CD8-positive, alpha-beta memory T cell (primary cell): ENCODE measurements around the gene SGPP1. TPM values are rescaled to one million over a fixed set of nuclear protein-coding genes. Genes with fewer than 3 reads are reported as not detected.

Experiments
- CTCF ChIA-PET: fragments of 350-600 bp; sonication (Branson Sonifier 250); formaldehyde crosslinking; loops from one replicate; lab custom pipeline; 2021; ENCODE audit warnings: antibody characterized with exemption; lab: Charles Lee
- POLR2A ChIA-PET: fragments of 350-600 bp; sonication (Branson Sonifier 250); formaldehyde crosslinking; loops from one replicate; lab custom pipeline; 2021; ENCODE audit warnings: antibody characterized with exemption; lab: Charles Lee
- DNase-seq, 5 donors: peaks; one replicate each; pipeline versions ENCODE4 v3.0.0 to v3.0.0-alpha.2; 2020 to 2022; ENCODE audit warnings: mixed read lengths in 1 of 5
- H3K27ac ChIP-seq: one replicate; pipeline ENCODE4 v1.7.0; 2013; ENCODE audit warnings: low read depth, mild to moderate bottlenecking, low read length, moderate library complexity
- H3K27me3 ChIP-seq: 2 replicates; pipeline ENCODE4 v1.7.0; 2013; ENCODE audit warnings: low read length, mild to moderate bottlenecking; ENCODE audit not compliant: insufficient read depth, poor library complexity, severe bottlenecking
- H3K36me3 ChIP-seq: 2 replicates; pipeline ENCODE4 v1.7.0; 2013; ENCODE audit warnings: mild to moderate bottlenecking, low read length, moderate library complexity; ENCODE audit not compliant: insufficient read depth
- H3K4me1 ChIP-seq: 2 replicates; pipeline ENCODE4 v1.7.0; 2013; ENCODE audit warnings: mild to moderate bottlenecking, low read length, moderate library complexity; ENCODE audit not compliant: insufficient read depth
- H3K4me3 ChIP-seq: 2 replicates; pipeline ENCODE4 v1.7.0; 2013; ENCODE audit warnings: mild to moderate bottlenecking, low read length
- H3K9me3 ChIP-seq: 2 replicates; pipeline ENCODE4 v1.7.0; 2013; ENCODE audit warnings: mild to moderate bottlenecking, low read length
- H3K27ac Mint-ChIP-seq, 8 donors: one replicate each; pipeline ENCODE4 v1.8.0; 2020 to 2021; ENCODE audit warnings: mixed read lengths in 8 of 8, mild to moderate bottlenecking in 6 of 8, inconsistent platforms in 3 of 8, moderate library complexity in 3 of 8
- H3K27me3 Mint-ChIP-seq, 2 donors: one replicate each; pipeline ENCODE4 v1.8.0; 2020 to 2021; ENCODE audit warnings: mixed read lengths in 2 of 2, mild to moderate bottlenecking in 1 of 2, moderate library complexity in 1 of 2
- H3K36me3 Mint-ChIP-seq, 3 donors: one replicate each; pipeline ENCODE4 v1.8.0; 2020 to 2021; ENCODE audit warnings: mixed read lengths in 3 of 3, inconsistent platforms in 1 of 3, mild to moderate bottlenecking in 1 of 3
- H3K4me1 Mint-ChIP-seq, 3 donors: one replicate each; pipeline ENCODE4 v1.8.0; 2020 to 2021; ENCODE audit warnings: mixed read lengths in 3 of 3, inconsistent platforms in 1 of 3, mild to moderate bottlenecking in 1 of 3
- H3K4me3 Mint-ChIP-seq, 7 donors: one replicate each; pipeline ENCODE4 v1.8.0; 2020 to 2021; ENCODE audit warnings: mixed read lengths in 7 of 7, mild to moderate bottlenecking in 6 of 7, moderate library complexity in 4 of 7, inconsistent platforms in 2 of 7
- H3K9me3 Mint-ChIP-seq, 5 donors: one replicate each; pipeline ENCODE4 v1.8.0; 2020 to 2022; ENCODE audit warnings: mixed read lengths in 5 of 5, mild to moderate bottlenecking in 3 of 5, moderate library complexity in 2 of 5, inconsistent platforms in 1 of 5
- polyA plus RNA-seq: library from polyadenylated mRNA; unstranded; fragments of 300-500 nt; fragmentation: Illumina TruSeq; gene quantifications from one replicate; pipeline ENCODE4 v1.2.3, GENCODE V29; 2021
- total RNA-seq, 2 experiments: library from RNA; stranded (reverse); gene quantifications; one replicate each; pipeline ENCODE4 v1.2.3, GENCODE V29; 2021

SGPP1 gene
- total and polyA plus RNA-seq, 3 experiments from 2014 or later, result 12.4 to 15.1 (median 13.9) TPM

DNA sequence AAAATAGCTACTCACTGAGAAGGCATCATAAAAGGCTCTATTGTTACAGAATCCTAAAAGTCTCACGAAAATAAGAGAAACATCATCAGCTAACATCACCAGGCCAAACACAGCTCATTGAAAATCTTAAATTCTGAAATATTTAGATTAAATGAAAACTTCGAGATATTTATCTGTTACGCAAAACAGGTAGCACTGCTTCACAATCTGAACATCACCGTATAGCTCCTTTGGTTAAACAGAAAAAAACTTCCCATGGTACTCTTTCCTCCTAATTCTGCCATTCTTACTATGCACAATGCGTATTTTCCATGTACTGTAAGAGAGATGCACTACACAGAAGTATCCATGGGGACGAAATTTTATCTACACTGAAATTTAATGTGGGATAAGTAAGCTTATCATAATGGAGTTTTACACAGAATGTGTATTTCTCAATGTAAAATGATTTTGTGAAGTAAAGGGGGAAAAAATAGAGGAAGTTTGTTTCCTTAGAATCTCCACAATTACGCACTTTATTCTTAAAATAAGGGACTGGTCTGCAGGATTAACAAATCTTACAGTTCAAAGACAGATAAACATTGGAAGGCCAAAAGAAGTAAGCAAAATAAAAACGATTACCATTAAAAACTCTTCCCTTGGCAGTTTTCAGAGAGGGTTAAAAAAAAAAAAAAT is 1.9 kb downstream of the SGPP1 start:
- H3K27me3 ChIP-seq, result no peaks in the 10 kb centered on the region
- H3K9me3 ChIP-seq, result no peaks in the 10 kb centered on the region
- Mint-ChIP-seq H3K27ac (peak overlapping the region in 5 of 8 donors; percentile 32 to 97 (median 55)), H3K36me3 (peaks cover 0 to 11% (median 2%) of the 10 kb centered on the region in 3 donors), H3K9me3 (no peaks in the 10 kb centered on the region), H3K27me3 (peaks cover 0 to 4% of the 10 kb centered on the region in 2 donors), H3K4me3 (peak overlapping the region; percentile 97 to 100 (median 99)), H3K4me1 (peaks cover 38 to 54% (median 51%) of the 10 kb centered on the region in 3 donors)
- POLR2A ChIA-PET, result interaction anchor here (0.6 to 0.9 kb wide), 3 partner anchors 17 to 85 kb away, joined by 3 to 7 read pairs (median 4); no protein-coding TSS in a partner anchor
- DNase-seq, result no peak
- CTCF ChIA-PET, result interaction anchor here (0.7 to 3.9 kb wide), 7 partner anchors 9 to 109 kb away, joined by 3 to 14 read pairs (median 3); partner anchors contain the start of gene WDR89
- no peaks in the 10 kb centered on the region for H3K36me3 ChIP-seq
- H3K27ac ChIP-seq, result no peak overlapping the region
- H3K4me3 ChIP-seq, result peak overlapping the region; percentile 96
- H3K4me1 ChIP-seq, result peaks cover 23% of the 10 kb centered on the region

DNA sequence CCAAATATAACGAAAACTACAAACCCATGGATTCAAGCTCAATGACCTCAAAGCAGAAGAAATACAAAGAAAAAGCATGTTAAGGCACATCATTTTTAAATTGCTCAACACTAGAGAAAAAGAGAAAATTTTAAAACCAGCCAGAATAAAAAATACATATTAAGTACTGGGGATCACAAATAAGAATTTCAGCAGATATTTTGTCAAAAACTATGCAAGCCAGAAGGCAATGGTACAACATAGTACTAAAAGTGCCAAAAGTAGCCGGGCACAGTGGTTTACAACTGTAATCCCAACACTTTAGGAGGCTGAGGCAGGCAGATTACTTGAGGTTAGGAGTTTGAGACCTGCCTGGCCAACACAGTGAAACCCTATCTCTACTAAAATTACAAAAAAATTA is 10.2 kb downstream of the SGPP1 start:
- Histone ChIP-seq H3K27ac (no peak overlapping the region), H3K4me1 (peaks cover 12% of the 10 kb centered on the region), H3K9me3 (peaks cover 4% of the 10 kb centered on the region), H3K36me3 (no peaks in the 10 kb centered on the region), H3K4me3 (no peak overlapping the region), H3K27me3 (no peaks in the 10 kb centered on the region)
- Mint-ChIP-seq H3K9me3 (peaks cover 0 to 22% (median 17%) of the 10 kb centered on the region in 5 donors), H3K27ac (peak overlapping the region in 1 of 8 donors; percentile 62), H3K27me3 (no peaks in the 10 kb centered on the region), H3K36me3 (peaks cover 17 to 35% (median 18%) of the 10 kb centered on the region in 3 donors), H3K4me3 (no peak overlapping the region), H3K4me1 (peaks cover 15 to 27% (median 26%) of the 10 kb centered on the region in 3 donors)
- POLR2A ChIA-PET, result interaction anchor here (0.6 to 1.1 kb wide), 3 partner anchors 9 to 64 kb away, joined by 3 to 6 read pairs (median 3); no protein-coding TSS in a partner anchor
- DNase-seq, result peak in 2 of 5 donors; percentile 17 to 32
- CTCF ChIA-PET, result interaction anchor here (1.4 kb wide), 1 partner anchor 8 kb away, joined by 3 read pairs; no protein-coding TSS in a partner anchor

DNA sequence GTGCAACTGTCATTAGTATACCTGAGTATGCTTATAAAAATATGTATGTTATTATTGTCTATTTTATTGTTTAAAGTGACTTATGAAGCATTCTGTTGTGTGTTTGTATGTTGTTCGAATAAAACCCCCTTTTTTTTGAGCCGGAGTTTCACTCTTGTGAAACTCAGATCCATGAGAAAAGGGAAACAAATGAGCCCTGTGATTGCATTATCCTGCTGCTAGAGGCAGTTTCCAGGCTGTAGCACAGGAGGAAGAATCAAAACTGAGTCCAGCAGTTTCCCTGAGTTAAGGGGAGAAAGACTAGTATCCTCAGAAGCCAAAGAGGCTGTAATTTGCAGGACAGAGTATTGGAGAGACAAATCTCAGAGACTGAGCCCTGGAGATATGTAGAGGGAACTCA is 12.5 kb downstream of the SGPP1 start:
- H3K27ac Mint-ChIP-seq, result no peak overlapping the region
- H3K4me1 Mint-ChIP-seq, result peaks cover 21 to 36% (median 29%) of the 10 kb centered on the region in 3 donors
- H3K36me3 Mint-ChIP-seq, result peaks cover 16 to 30% (median 17%) of the 10 kb centered on the region in 3 donors
- no peaks in the 10 kb centered on the region for H3K27me3 ChIP-seq
- no peak for DNase-seq
- no peaks in the 10 kb centered on the region for H3K27me3 Mint-ChIP-seq
- CTCF ChIA-PET, result no interaction called here
- H3K4me3 ChIP-seq, result no peak overlapping the region
- H3K4me1 ChIP-seq, result peaks cover 19% of the 10 kb centered on the region
- H3K27ac ChIP-seq, result no peak overlapping the region
- no peak overlapping the region for H3K4me3 Mint-ChIP-seq
- POLR2A ChIA-PET, result no interaction called here
- H3K9me3 ChIP-seq, result peaks cover 4% of the 10 kb centered on the region
- no peaks in the 10 kb centered on the region for H3K36me3 ChIP-seq
- peaks cover 0 to 22% (median 17%) of the 10 kb centered on the region in 5 donors for H3K9me3 Mint-ChIP-seq

DNA sequence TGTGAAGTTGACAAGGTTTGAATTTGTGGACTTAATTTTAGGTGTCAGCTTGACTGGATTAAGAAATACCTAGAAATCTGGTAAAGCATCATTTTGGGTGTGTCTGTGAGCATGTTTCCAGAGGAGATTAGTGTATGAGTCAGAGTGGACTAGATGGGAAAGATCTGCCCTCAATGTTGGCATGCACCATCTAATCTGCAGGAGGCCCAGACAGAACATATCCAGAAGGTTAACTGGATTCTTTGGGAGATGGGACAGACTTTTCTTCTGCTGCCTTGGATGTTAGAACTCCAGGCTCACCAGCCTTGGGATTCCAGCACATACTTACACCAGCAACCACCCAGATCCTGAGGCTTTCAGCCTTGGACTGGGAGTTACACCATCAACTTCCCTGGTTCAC is 14.1 kb downstream of the SGPP1 start:
- H3K27ac Mint-ChIP-seq, result peak overlapping the region in 3 of 8 donors; percentile 28 to 56 (median 49)
- CTCF ChIA-PET, result interaction anchor here (0.7 kb wide), 1 partner anchor 82 kb away, joined by 3 read pairs; no protein-coding TSS in a partner anchor
- H3K36me3 ChIP-seq, result no peaks in the 10 kb centered on the region
- peaks cover 24% of the 10 kb centered on the region for H3K4me1 ChIP-seq
- H3K27ac ChIP-seq, result no peak overlapping the region
- no peaks in the 10 kb centered on the region for H3K27me3 ChIP-seq
- peaks cover 30 to 42% (median 32%) of the 10 kb centered on the region in 3 donors for H3K4me1 Mint-ChIP-seq
- H3K4me3 Mint-ChIP-seq, result peak overlapping the region in 2 of 7 donors; percentile 26 to 32
- H3K4me3 ChIP-seq, result no peak overlapping the region
- peaks cover 0 to 22% (median 17%) of the 10 kb centered on the region in 5 donors for H3K9me3 Mint-ChIP-seq
- POLR2A ChIA-PET, result no interaction called here
- H3K36me3 Mint-ChIP-seq, result peaks cover 14 to 28% (median 17%) of the 10 kb centered on the region in 3 donors
- H3K27me3 Mint-ChIP-seq, result no peaks in the 10 kb centered on the region
- peaks cover 4% of the 10 kb centered on the region for H3K9me3 ChIP-seq
- no peak for DNase-seq

DNA sequence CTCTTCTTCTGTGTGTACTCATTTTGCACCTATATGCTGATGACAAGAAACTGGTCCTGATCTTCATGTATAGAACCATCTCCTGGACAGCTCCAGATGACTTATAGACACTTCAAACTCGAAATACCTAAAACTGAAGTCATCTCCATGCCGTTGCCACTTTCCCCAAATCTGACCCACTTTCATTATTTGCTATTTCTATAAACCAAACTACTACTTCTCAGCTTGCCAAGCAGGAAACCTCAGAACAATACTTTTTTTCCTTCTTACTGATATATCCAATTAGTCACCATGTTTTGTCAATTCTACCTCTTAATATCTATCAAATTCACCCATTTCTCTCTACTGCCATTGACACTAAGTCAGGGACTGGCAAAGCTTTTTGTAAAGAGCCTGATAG is 14.8 kb downstream of the SGPP1 start:
- peaks cover 24% of the 10 kb centered on the region for H3K4me1 ChIP-seq
- H3K36me3 ChIP-seq, result no peaks in the 10 kb centered on the region
- no peak overlapping the region for H3K27ac ChIP-seq
- Mint-ChIP-seq H3K27me3 (no peaks in the 10 kb centered on the region), H3K27ac (peak overlapping the region in 7 of 8 donors; percentile 0 to 95 (median 61)), H3K4me1 (peaks cover 30 to 43% (median 32%) of the 10 kb centered on the region in 3 donors), H3K9me3 (peaks cover 0 to 17% (median 12%) of the 10 kb centered on the region in 5 donors), H3K36me3 (peaks cover 13 to 26% (median 14%) of the 10 kb centered on the region in 3 donors), H3K4me3 (peak overlapping the region; percentile 18 to 88 (median 54))
- ChIA-PET CTCF (interaction anchor here (0.7 kb wide), 1 partner anchor 81 kb away, joined by 3 read pairs; no protein-coding TSS in a partner anchor), POLR2A (no interaction called here)
- DNase-seq, result no peak
- H3K27me3 ChIP-seq, result no peaks in the 10 kb centered on the region
- H3K9me3 ChIP-seq, result no peaks in the 10 kb centered on the region
- no peak overlapping the region for H3K4me3 ChIP-seq

DNA sequence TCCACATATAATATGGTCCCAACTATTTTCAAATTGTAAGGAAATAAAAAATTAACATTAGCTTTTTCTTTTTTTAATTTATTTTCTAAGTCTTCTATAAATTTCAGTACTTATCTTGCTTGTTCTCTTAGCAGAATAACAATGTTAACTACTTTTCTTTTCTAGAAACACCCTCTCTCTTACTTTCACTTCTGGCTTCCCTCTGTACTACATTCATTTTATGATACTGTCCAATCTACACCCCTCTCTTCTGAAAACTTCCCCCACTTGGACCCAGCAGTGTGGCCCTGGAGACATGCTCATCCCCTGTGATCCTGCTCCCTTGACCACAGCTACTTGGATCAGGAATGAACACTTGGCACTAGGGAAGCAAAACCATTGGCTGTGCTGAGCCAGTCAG is 15.7 kb downstream of the SGPP1 start:
- Histone ChIP-seq H3K4me1 (peaks cover 24% of the 10 kb centered on the region), H3K27ac (no peak overlapping the region), H3K27me3 (no peaks in the 10 kb centered on the region), H3K4me3 (no peak overlapping the region), H3K9me3 (no peaks in the 10 kb centered on the region), H3K36me3 (no peaks in the 10 kb centered on the region)
- Mint-ChIP-seq H3K27ac (peak overlapping the region in 7 of 8 donors; percentile 29 to 91 (median 70)), H3K4me3 (peak overlapping the region; percentile 25 to 84 (median 67)), H3K27me3 (no peaks in the 10 kb centered on the region), H3K9me3 (peaks cover 0 to 10% (median 7%) of the 10 kb centered on the region in 5 donors), H3K36me3 (peaks cover 8 to 22% (median 12%) of the 10 kb centered on the region in 3 donors), H3K4me1 (peaks cover 34 to 50% (median 34%) of the 10 kb centered on the region in 3 donors)
- ChIA-PET CTCF (interaction anchor here (1.0 to 1.2 kb wide), 2 partner anchors 46 to 57 kb away, joined by 3 to 4 read pairs; no protein-coding TSS in a partner anchor), POLR2A (interaction anchor here (0.7 kb wide), 1 partner anchor 20 kb away, joined by 6 read pairs; no protein-coding TSS in a partner anchor)
- no peak for DNase-seq

DNA sequence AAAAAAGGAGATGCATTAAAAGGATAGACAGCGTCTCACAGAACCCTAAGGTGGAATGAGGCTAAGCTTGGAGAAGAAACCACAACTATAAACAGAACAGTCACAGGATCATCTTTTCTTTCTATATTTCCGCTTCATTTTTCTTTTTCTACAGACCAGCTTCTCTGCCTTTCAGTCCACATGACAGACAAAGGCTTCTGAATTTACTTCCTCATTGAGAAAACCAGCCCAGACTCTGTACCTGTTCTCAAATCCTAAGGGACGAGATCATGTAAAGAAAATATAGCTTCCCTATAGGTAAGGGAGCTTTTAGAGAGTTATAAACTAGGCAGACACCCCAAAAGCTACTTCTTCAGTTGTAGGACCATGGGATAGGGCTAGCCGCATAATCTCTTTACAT is 17.4 kb downstream of the SGPP1 start:
- Histone ChIP-seq H3K36me3 (no peaks in the 10 kb centered on the region), H3K4me3 (no peak overlapping the region), H3K4me1 (peaks cover 24% of the 10 kb centered on the region), H3K9me3 (no peaks in the 10 kb centered on the region), H3K27ac (no peak overlapping the region), H3K27me3 (no peaks in the 10 kb centered on the region)
- Mint-ChIP-seq H3K27ac (no peak overlapping the region), H3K9me3 (peaks cover 0 to 1% (median 0%) of the 10 kb centered on the region in 5 donors), H3K36me3 (peaks cover 2 to 14% (median 7%) of the 10 kb centered on the region in 3 donors), H3K4me1 (peaks cover 39 to 57% (median 43%) of the 10 kb centered on the region in 3 donors), H3K27me3 (no peaks in the 10 kb centered on the region), H3K4me3 (no peak overlapping the region)
- no peak for DNase-seq
- CTCF ChIA-PET, result no interaction called here
- POLR2A ChIA-PET, result no interaction called here
